Smooth muscle cell (in vitro differentiated cells): ENCODE measurements around the gene PRKAR2B. TPM values are rescaled to one million over a fixed set of nuclear protein-coding genes. Genes with fewer than 3 reads are reported as not detected.

Experiments
- DNase-seq: peaks from one replicate; lab custom pipeline; 2025; ENCODE audit not compliant: unreplicated experiment; lab: John Stamatoyannopoulos, UW
- H2AFZ ChIP-seq: fragments of 200-600 bp; sonication (generic); 2 replicates; pipeline ENCODE4 v1.6.0; 2016; ENCODE audit warnings: antibody characterized with exemption, low read depth, mild to moderate bottlenecking
- H3F3A ChIP-seq: fragments of 200-600 bp; sonication (generic); 2 replicates; pipeline ENCODE4 v1.6.0; 2017; ENCODE audit warnings: antibody characterized with exemption, low read depth
- H3K27ac ChIP-seq: fragments of 200-600 bp; sonication (generic); 2 replicates; pipeline ENCODE4 v1.5.1; 2016; ENCODE audit warnings: low read depth, mild to moderate bottlenecking
- H3K27me3 ChIP-seq: fragments of 200-600 bp; sonication (generic); 2 replicates; pipeline ENCODE4 v1.6.1; 2016; ENCODE audit warnings: low read depth, mild to moderate bottlenecking
- H3K36me3 ChIP-seq: fragments of 200-600 bp; sonication (generic); 2 replicates; pipeline ENCODE4 v1.5.1; 2016; ENCODE audit warnings: low read depth
- H3K4me1 ChIP-seq: fragments of 200-600 bp; sonication (generic); 2 replicates; pipeline ENCODE4 v1.5.1; 2016; ENCODE audit warnings: low read depth
- H3K4me2 ChIP-seq: fragments of 200-600 bp; sonication (generic); 2 replicates; pipeline ENCODE4 v1.6.0; 2016; ENCODE audit warnings: mild to moderate bottlenecking
- H3K4me3 ChIP-seq: fragments of 200-600 bp; sonication (generic); 2 replicates; pipeline ENCODE4 v1.5.1; 2016; ENCODE audit warnings: mild to moderate bottlenecking
- H3K79me2 ChIP-seq: fragments of 200-600 bp; sonication (generic); 2 replicates; pipeline ENCODE4 v1.6.0; 2016; ENCODE audit warnings: low read depth, mild to moderate bottlenecking
- H3K9ac ChIP-seq: fragments of 200-600 bp; sonication (generic); 2 replicates; pipeline ENCODE4 v1.6.0; 2016; ENCODE audit warnings: low read depth
- H3K9me3 ChIP-seq: fragments of 200-600 bp; sonication (generic); replicated peaks from 2 replicates; pipeline ENCODE4 v1.5.1; 2016; ENCODE audit warnings: low read depth
- H4K20me1 ChIP-seq: fragments of 200-600 bp; sonication (generic); 2 replicates; pipeline ENCODE4 v1.6.0; 2016; ENCODE audit warnings: low read depth
- WGBS: methylation state at CpG from one replicate; pipeline ENCODE4 v1.1.7; 2016; ENCODE audit warnings: low lambda C conversion rate; 5-methylcytosine and 5-hydroxymethylcytosine counted together
- polyA plus RNA-seq: library from polyadenylated mRNA; unstranded; fragments of >200 nt; fragmentation: Nextera tagmentation; extraction: Ambion mirVana; gene quantifications from 2 replicates; pipeline ENCODE4 v1.2.1, GENCODE V29; 2016
- total RNA-seq: library from RNA; depleted of rRNA; stranded (reverse); fragments of >200 nt; gene quantifications from 2 replicates; pipeline ENCODE4 v1.2.3, GENCODE V29; 2014
- TF ChIP-seq, protein P1 (sequence below): fragments of 200-600 bp; sonication (generic); IDR thresholded peaks from 2 replicates; pipeline ENCODE4 v1.5.1; 2017; ENCODE audit warnings: borderline replicate concordance, mild to moderate bottlenecking, antibody characterized with exemption; ENCODE audit not compliant: insufficient read depth, poor library complexity, severe bottlenecking

PRKAR2B gene
- total and polyA plus RNA-seq, 2 experiments from 2014 or later, result 3.4 to 3.5 TPM

DNA sequence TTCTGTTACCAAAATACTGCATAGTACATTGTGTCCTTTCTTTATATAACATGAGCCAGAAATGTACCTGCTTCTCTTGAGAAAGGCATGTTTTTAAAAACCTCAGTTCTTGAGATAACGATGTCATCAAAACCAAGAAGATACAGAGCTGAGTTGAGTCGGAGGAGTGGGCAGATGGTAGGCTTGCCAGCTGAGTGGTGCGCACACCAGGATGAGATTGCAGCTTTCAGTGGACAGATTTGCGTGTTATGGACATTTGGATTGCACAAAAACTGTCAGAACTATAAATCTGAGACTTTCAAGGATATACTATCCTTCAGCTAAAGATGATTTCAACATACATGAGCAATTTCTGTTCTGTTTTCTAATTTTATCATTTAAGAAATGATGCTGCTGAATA is 25.0 kb downstream of the PRKAR2B start:
- H3K27me3 ChIP-seq, result no peaks in the 10 kb centered on the region
- no peak overlapping the region for H3K4me3 ChIP-seq
- WGBS, result 53% methylated on average over 4 of the region's 4 CpGs
- no peaks in the 10 kb centered on the region for H3K9me3 ChIP-seq
- no peak overlapping the region for H3K9ac ChIP-seq
- no peaks in the 10 kb centered on the region for H4K20me1 ChIP-seq
- H3K27ac ChIP-seq, result no peak overlapping the region
- no peaks in the 10 kb centered on the region for H3K79me2 ChIP-seq
- H3K36me3 ChIP-seq, result no peaks in the 10 kb centered on the region
- H2AFZ ChIP-seq, result no peak overlapping the region
- DNase-seq, result no peak
- TF ChIP-seq, protein P1, sequence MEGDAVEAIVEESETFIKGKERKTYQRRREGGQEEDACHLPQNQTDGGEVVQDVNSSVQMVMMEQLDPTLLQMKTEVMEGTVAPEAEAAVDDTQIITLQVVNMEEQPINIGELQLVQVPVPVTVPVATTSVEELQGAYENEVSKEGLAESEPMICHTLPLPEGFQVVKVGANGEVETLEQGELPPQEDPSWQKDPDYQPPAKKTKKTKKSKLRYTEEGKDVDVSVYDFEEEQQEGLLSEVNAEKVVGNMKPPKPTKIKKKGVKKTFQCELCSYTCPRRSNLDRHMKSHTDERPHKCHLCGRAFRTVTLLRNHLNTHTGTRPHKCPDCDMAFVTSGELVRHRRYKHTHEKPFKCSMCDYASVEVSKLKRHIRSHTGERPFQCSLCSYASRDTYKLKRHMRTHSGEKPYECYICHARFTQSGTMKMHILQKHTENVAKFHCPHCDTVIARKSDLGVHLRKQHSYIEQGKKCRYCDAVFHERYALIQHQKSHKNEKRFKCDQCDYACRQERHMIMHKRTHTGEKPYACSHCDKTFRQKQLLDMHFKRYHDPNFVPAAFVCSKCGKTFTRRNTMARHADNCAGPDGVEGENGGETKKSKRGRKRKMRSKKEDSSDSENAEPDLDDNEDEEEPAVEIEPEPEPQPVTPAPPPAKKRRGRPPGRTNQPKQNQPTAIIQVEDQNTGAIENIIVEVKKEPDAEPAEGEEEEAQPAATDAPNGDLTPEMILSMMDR, result no peak
- H3K4me1 ChIP-seq, result peaks cover 4% of the 10 kb centered on the region
- no peaks in the 10 kb centered on the region for H3F3A ChIP-seq
- no peak overlapping the region for H3K4me2 ChIP-seq

DNA sequence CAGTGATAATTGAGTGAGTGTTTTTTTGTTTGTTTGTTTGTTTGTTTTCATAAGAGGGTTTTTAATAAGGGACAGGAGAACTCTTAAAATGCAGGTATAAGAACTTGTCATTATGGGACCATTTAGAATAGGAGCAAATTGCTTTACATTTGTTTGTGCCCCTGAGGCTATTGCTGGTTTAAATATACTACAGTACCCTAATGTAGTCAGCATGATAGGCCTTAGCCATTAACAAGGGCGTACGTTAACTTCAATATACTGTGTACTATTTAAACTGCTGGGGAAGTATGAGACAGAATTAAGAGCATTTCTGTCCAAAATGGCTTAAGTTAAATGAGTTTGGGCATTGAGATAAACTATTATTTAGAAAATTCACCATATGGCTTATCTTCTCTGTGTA is 26.2 kb downstream of the PRKAR2B start:
- H3K4me3 ChIP-seq, result no peak overlapping the region
- H2AFZ ChIP-seq, result no peak overlapping the region
- peaks cover 4% of the 10 kb centered on the region for H3K4me1 ChIP-seq
- DNase-seq, result no peak
- no peaks in the 10 kb centered on the region for H3K79me2 ChIP-seq
- H3K27me3 ChIP-seq, result no peaks in the 10 kb centered on the region
- H3K9me3 ChIP-seq, result no peaks in the 10 kb centered on the region
- WGBS, result 42% methylated on average over 2 of the region's 2 CpGs
- no peak overlapping the region for H3K27ac ChIP-seq
- H3F3A ChIP-seq, result no peaks in the 10 kb centered on the region
- H3K36me3 ChIP-seq, result no peaks in the 10 kb centered on the region
- TF ChIP-seq, protein P1, result no peak
- no peaks in the 10 kb centered on the region for H4K20me1 ChIP-seq
- H3K4me2 ChIP-seq, result no peak overlapping the region
- H3K9ac ChIP-seq, result no peak overlapping the region

DNA sequence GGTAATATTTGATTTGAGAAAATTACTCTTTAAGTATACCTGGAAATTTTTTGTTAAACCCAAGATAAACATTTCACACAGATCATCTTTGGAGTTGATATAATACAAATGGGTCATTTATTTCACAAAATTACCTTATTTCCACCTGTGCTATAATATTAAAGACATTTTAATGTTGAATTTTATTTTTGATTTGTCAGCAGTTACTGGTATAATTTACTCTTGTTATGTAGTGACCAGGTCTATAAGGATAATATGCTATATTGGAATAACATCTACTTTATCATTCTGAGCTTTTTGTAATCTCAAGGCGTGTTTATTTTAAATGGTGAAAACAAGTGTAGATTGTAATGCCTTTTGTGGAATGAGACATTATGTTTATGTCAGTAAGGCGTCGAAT is 26.6 kb downstream of the PRKAR2B start:
- 95% methylated on average over 3 of the region's 3 CpGs for WGBS
- no peak for DNase-seq

DNA sequence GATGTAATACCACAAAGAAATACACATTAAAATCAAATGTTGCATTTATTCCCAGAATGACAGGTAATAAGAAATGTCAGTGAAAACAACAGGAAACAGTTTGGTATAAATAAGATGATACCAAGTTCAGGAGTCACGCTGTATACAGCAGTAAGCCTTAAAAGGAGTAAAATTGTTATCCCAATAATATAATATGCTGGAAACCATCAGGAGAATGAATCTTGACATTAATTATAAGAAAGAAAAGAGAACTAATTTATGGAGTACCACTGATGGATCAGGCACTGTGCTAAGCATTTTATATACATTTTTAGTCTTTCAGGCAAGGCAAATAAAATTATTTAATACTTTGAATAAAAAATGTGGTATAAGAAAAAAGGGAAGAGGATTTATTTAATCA is 27.6 kb downstream of the PRKAR2B start:
- no peak overlapping the region for H3K27ac ChIP-seq
- no peaks in the 10 kb centered on the region for H4K20me1 ChIP-seq
- no peaks in the 10 kb centered on the region for H3F3A ChIP-seq
- 97% methylated on average over 1 of the region's 1 CpG for WGBS
- H3K27me3 ChIP-seq, result no peaks in the 10 kb centered on the region
- no peaks in the 10 kb centered on the region for H3K79me2 ChIP-seq
- TF ChIP-seq, protein P1, result no peak
- H3K4me1 ChIP-seq, result peaks cover 4% of the 10 kb centered on the region
- no peak overlapping the region for H2AFZ ChIP-seq
- no peak overlapping the region for H3K4me2 ChIP-seq
- H3K9ac ChIP-seq, result no peak overlapping the region
- no peaks in the 10 kb centered on the region for H3K9me3 ChIP-seq
- no peak for DNase-seq
- H3K4me3 ChIP-seq, result no peak overlapping the region
- no peaks in the 10 kb centered on the region for H3K36me3 ChIP-seq

More for the DNA sequence above, 26.6 kb downstream of the PRKAR2B start:
- no peak overlapping the region for H2AFZ ChIP-seq
- H3F3A ChIP-seq, result no peaks in the 10 kb centered on the region
- H3K9ac ChIP-seq, result no peak overlapping the region
- H3K4me2 ChIP-seq, result no peak overlapping the region
- H3K4me1 ChIP-seq, result peaks cover 4% of the 10 kb centered on the region
- no peak overlapping the region for H3K27ac ChIP-seq
- H3K27me3 ChIP-seq, result no peaks in the 10 kb centered on the region
- no peak overlapping the region for H3K4me3 ChIP-seq
- H3K36me3 ChIP-seq, result no peaks in the 10 kb centered on the region
- H3K9me3 ChIP-seq, result no peaks in the 10 kb centered on the region
- H4K20me1 ChIP-seq, result no peaks in the 10 kb centered on the region
- TF ChIP-seq, protein P1, result no peak
- H3K79me2 ChIP-seq, result no peaks in the 10 kb centered on the region
